ENCODE results near the gene POLR2E.
"Not testable (repeated sequence)": the region's sequence is repeated elsewhere in the genome, so short reads cannot be mapped to it uniquely, and the experiment has no call there.

POLR2E gene

GRCh38 chr19:1115646-1116420, 20.7 kb upstream of the POLR2E start:
- TF ChIP-seq CTCF (IDR thresholded peaks at IDR 0.05; ENCODE audit: low read depth, low read length), result no peak
- H3K4me3 ChIP-seq (replicated peaks in 1 of 2; ENCODE audit: low read depth in 2 of 2, low read length in 2 of 2), result no peak overlapping the region
- no peak for DNase-seq (ENCODE audit: low read depth in 2 of 2)

- not testable (repeated sequence) for DNase-seq (ENCODE audit: low read depth in 2 of 2); H3K4me3 ChIP-seq (replicated peaks in 1 of 2; ENCODE audit: low read depth in 2 of 2, low read length in 2 of 2)
Measured at GRCh38 chr19:1114728-1115127, 19.6 kb upstream of the POLR2E start.

GRCh38 chr19:1113986-1114483, 18.9 kb upstream of the POLR2E start:
- no peak for TF ChIP-seq CTCF (IDR thresholded peaks at IDR 0.05; ENCODE audit: low read depth, low read length)
- no peak for DNase-seq (ENCODE audit: low read depth in 2 of 2)
- H3K4me3 ChIP-seq (replicated peaks in 1 of 2; ENCODE audit: low read depth in 2 of 2, low read length in 2 of 2), result no peak overlapping the region

GRCh38 chr19:1113030-1113985, 18.1 kb upstream of the POLR2E start:
- no peak overlapping the region for H3K4me3 ChIP-seq (replicated peaks in 1 of 2; ENCODE audit: low read depth in 2 of 2, low read length in 2 of 2)
- peak; percentile 77 for TF ChIP-seq CTCF (IDR thresholded peaks at IDR 0.05; ENCODE audit: low read depth, low read length)
- peak; percentile 93 to 97 for DNase-seq (ENCODE audit: low read depth in 2 of 2)

GRCh38 chr19:1112268-1113029, 17.3 kb upstream of the POLR2E start:
- no peak for DNase-seq (ENCODE audit: low read depth in 2 of 2)
- H3K4me3 ChIP-seq (replicated peaks in 1 of 2; ENCODE audit: low read depth in 2 of 2, low read length in 2 of 2), result no peak overlapping the region
- TF ChIP-seq CTCF (IDR thresholded peaks at IDR 0.05; ENCODE audit: low read depth, low read length), result no peak

GRCh38 chr19:1111641-1112267, 16.6 kb upstream of the POLR2E start:
- no peak overlapping the region for H3K4me3 ChIP-seq (replicated peaks in 1 of 2; ENCODE audit: low read depth in 2 of 2, low read length in 2 of 2)
- no peak for TF ChIP-seq CTCF (IDR thresholded peaks at IDR 0.05; ENCODE audit: low read depth, low read length)
- no peak for DNase-seq (ENCODE audit: low read depth in 2 of 2)

Measured in cardiac fibroblast (primary cell).